LoVo (cell line): ENCODE measurements around the gene DDAH2.

Experiments used
- DNase-seq: peaks from one replicate; pipeline ENCODE4 v3.0.0-alpha.2; 2016; ENCODE audit warnings: low spot score

DDAH2 gene

GRCh38 chr6:31760790-31761189 lies 31.7 kb upstream of the DDAH2 start:
- no peak for DNase-seq

- DNase-seq = no peak
Measured at GRCh38 chr6:31758281-31758680, 29.2 kb upstream of the DDAH2 start.

GRCh38 chr6:31752739-31753319 lies 23.7 kb upstream of the DDAH2 start:
- no peak for DNase-seq

- no peak for DNase-seq
Measured at GRCh38 chr6:31750411-31751022, 21.4 kb upstream of the DDAH2 start.

GRCh38 chr6:31749301-31750036 lies 20.4 kb upstream of the DDAH2 start:
- DNase-seq = no peak

GRCh38 chr6:31744422-31744821 lies 15.3 kb upstream of the DDAH2 start:
- DNase-seq = no peak

- DNase-seq = no peak
Measured at GRCh38 chr6:31742894-31743293, 13.8 kb upstream of the DDAH2 start.

- no peak for DNase-seq
Measured at GRCh38 chr6:31741815-31742214, 12.7 kb upstream of the DDAH2 start.

- DNase-seq = no peak
Measured at GRCh38 chr6:31740397-31741223, 11.5 kb upstream of the DDAH2 start.

- DNase-seq = peak; percentile 99
Measured at GRCh38 chr6:31739639-31740396, 10.7 kb upstream of the DDAH2 start, which contains the start of gene MSH5. TSS of gene MSH5 (plus strand) at chr6:31740005. CDS start at chr6:31740467, 462 bp downstream.

GRCh38 chr6:31737991-31738979 lies 9.2 kb upstream of the DDAH2 start:
- DNase-seq = peak; percentile 80

GRCh38 chr6:31737315-31737990 lies 8.4 kb upstream of the DDAH2 start:
- DNase-seq = no peak

GRCh38 chr6:31736768-31737314 lies 7.7 kb upstream of the DDAH2 start:
- no peak for DNase-seq

GRCh38 chr6:31736021-31736767 lies 7.1 kb upstream of the DDAH2 start, which contains the start of gene CLIC1:
TSS of gene CLIC1 (minus strand) at chr6:31736530. CDS start at chr6:31736300, 230 bp downstream.
- peak; percentile 81 for DNase-seq

- peak; percentile 68 for DNase-seq
Measured at GRCh38 chr6:31734821-31735406, 5.8 kb upstream of the DDAH2 start.

- no peak for DNase-seq
Measured at GRCh38 chr6:31734247-31734820, 5.2 kb upstream of the DDAH2 start.

GRCh38 chr6:31733734-31734133 lies 4.6 kb upstream of the DDAH2 start:
- DNase-seq = no peak

- no peak for DNase-seq
Measured at GRCh38 chr6:31732029-31732428, 2.9 kb upstream of the DDAH2 start.
